Mesothelial cell of epicardium (in vitro differentiated cells): ENCODE measurements around the gene ANO10. TPM values are rescaled to one million over a fixed set of nuclear protein-coding genes. Genes with fewer than 3 reads are reported as not detected.
"Not testable (repeated sequence)": the region's sequence is repeated elsewhere in the genome, so short reads cannot be mapped to it uniquely, and the experiment has no call there.

Experiments used
- DNase-seq, 2 experiments: peaks; one replicate each; pipeline ENCODE4 v3.0.0; 2021; ENCODE audit warnings: low spot score in 2 of 2; ENCODE audit not compliant: unreplicated experiment in 2 of 2
- H3K27ac Mint-ChIP-seq: 2 replicates; pipeline ENCODE4 v1.8.0; 2021; ENCODE audit warnings: mixed read lengths
- H3K27me3 Mint-ChIP-seq: 2 replicates; pipeline ENCODE4 v1.8.0; 2021; ENCODE audit warnings: low read depth, mixed read lengths
- H3K36me3 Mint-ChIP-seq: 2 replicates; pipeline ENCODE4 v1.8.0; 2021; ENCODE audit warnings: mixed read lengths
- H3K4me1 Mint-ChIP-seq: 2 replicates; pipeline ENCODE4 v1.8.0; 2021; ENCODE audit warnings: mixed read lengths
- H3K4me3 Mint-ChIP-seq: 2 replicates; pipeline ENCODE4 v1.8.0; 2021; ENCODE audit warnings: mild to moderate bottlenecking, moderate library complexity, mixed read lengths
- H3K9me3 Mint-ChIP-seq: 2 replicates; pipeline ENCODE4 v1.8.0; 2021; ENCODE audit warnings: mixed read lengths
- CTCF ChIP-seq: fragments of 200-600 bp; sonication (generic); IDR thresholded peaks from one replicate; pipeline ENCODE4 v1.5.0; 2021; ENCODE audit warnings: antibody characterized with exemption; ENCODE audit not compliant: unreplicated experiment
- total RNA-seq: library from RNA; stranded (reverse); gene quantifications from 3 replicates; pipeline ENCODE4 v1.2.1, GENCODE V29; 2021

Gene ANO10
- total RNA-seq, 1 donor from 2014 or later = 29.8 TPM

- DNase-seq = no peak
- Mint-ChIP-seq H3K36me3 (peaks cover 34% of the 10 kb centered on the region), H3K4me3 (no peak overlapping the region), H3K9me3 (peaks cover 27% of the 10 kb centered on the region), H3K27ac (no peak overlapping the region), H3K27me3 (no peaks in the 10 kb centered on the region), H3K4me1 (no peaks in the 10 kb centered on the region)
- no peak for TF ChIP-seq CTCF
These were observed 99.0 kb downstream of the ANO10 start for GRCh38 chr3:43522727-43523362.

- Mint-ChIP-seq H3K4me1 (no peaks in the 10 kb centered on the region), H3K4me3 (no peak overlapping the region), H3K27ac (no peak overlapping the region), H3K36me3 (peaks cover 31% of the 10 kb centered on the region), H3K27me3 (no peaks in the 10 kb centered on the region), H3K9me3 (peaks cover 22% of the 10 kb centered on the region)
- TF ChIP-seq CTCF = no peak
- no peak for DNase-seq
These were observed 99.9 kb downstream of the ANO10 start for GRCh38 chr3:43521941-43522340.

DNA sequence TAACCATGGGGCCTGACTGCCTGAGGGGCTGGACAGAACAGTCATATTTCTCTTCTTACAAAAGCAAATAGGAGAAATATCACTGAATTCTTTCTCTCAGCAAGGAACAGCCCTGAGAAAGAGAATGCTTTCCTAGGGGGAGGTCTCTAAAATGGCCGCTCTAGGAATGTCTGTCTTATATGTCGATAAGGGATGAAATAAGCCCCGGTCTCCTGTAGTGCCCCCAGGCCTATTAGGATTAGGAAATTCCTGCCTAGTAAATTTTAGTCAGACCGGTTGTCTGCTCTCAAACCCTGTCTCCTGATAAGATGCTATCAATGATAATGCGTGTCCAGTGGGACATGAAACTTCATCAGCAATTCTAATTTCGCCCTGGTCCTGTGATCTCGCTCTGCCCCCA lies 103.3 kb downstream of the ANO10 start:
- H3K27me3 Mint-ChIP-seq, DNase-seq, H3K4me3 Mint-ChIP-seq, H3K27ac Mint-ChIP-seq, H3K4me1 Mint-ChIP-seq: not testable (repeated sequence)
- peaks cover 31% of the 10 kb centered on the region for H3K36me3 Mint-ChIP-seq
- peaks cover 22% of the 10 kb centered on the region for H3K9me3 Mint-ChIP-seq

- no peak for TF ChIP-seq CTCF
- Mint-ChIP-seq H3K36me3 (peaks cover 29% of the 10 kb centered on the region), H3K9me3 (peaks cover 22% of the 10 kb centered on the region), H3K4me3 (no peak overlapping the region), H3K27ac (no peak overlapping the region), H3K4me1 (peaks cover 2% of the 10 kb centered on the region), H3K27me3 (no peaks in the 10 kb centered on the region)
- DNase-seq = no peak
These were observed 105.7 kb downstream of the ANO10 start for GRCh38 chr3:43515970-43516635.

GRCh38 chr3:43515208-43515917 lies 106.4 kb downstream of the ANO10 start:
- no peak overlapping the region for H3K4me3 Mint-ChIP-seq

More at GRCh38 chr3:43515208-43515917, 106.4 kb downstream of the ANO10 start:
- Mint-ChIP-seq H3K36me3 (peaks cover 26% of the 10 kb centered on the region), H3K9me3 (peaks cover 22% of the 10 kb centered on the region), H3K27me3 (no peaks in the 10 kb centered on the region), H3K27ac (no peak overlapping the region), H3K4me1 (peaks cover 2% of the 10 kb centered on the region)
- no peak for TF ChIP-seq CTCF
- DNase-seq = no peak
